Ovary (tissue), 3 donors: Measurements from ENCODE around the gene RHCG.

Experiments used
- CTCF ChIP-seq, 3 donors: fragments of 450-650 bp in 2 of 3; fragments of 200-600 bp in 1 of 3; IDR thresholded peaks; one replicate each; pipeline versions ENCODE4 v1.5.1 to v1.8.0; 2016 to 2022; ENCODE audit warnings: antibody characterized with exemption in 3 of 3, mild to moderate bottlenecking in 1 of 3
- EP300 ChIP-seq: sonication (generic); formaldehyde crosslinking; IDR thresholded peaks from one replicate; pipeline ENCODE4 v1.6.1; 2017; ENCODE audit warnings: antibody characterized with exemption
- POLR2A ChIP-seq: fragments of 450-650 bp; IDR thresholded peaks from one replicate; pipeline ENCODE4 v1.6.1; 2017; ENCODE audit warnings: antibody characterized with exemption, mild to moderate bottlenecking, moderate library complexity
- donor health status: DM: no; HTN: no; CAD: no.

- TF ChIP-seq CTCF (IDR thresholded peaks at IDR 0.05) (no peak), POLR2A (no peak), EP300 (no peak)
Measured at GRCh38 chr15:89498574-89498906, 2.2 kb upstream of the RHCG start.
